ENCODE measurements around the gene PSORS1C1.
"Not testable (repeated sequence)": the region's sequence is repeated elsewhere in the genome, so short reads cannot be mapped to it uniquely, and the experiment has no call there.

PSORS1C1 gene

GRCh38 chr6:31114541-31114878 is at the start of gene PSORS1C1:
PSORS1C1 (plus strand) TSS chr6:31114800; CDS start chr6:31129633, 14,833 bp downstream.
- DNase-seq (ENCODE audit: low spot score) = peak; percentile 97

GRCh38 chr6:31065556-31065955 is 49.0 kb upstream of the PSORS1C1 start:
- DNase-seq (ENCODE audit: low spot score) = peak; percentile 12

- DNase-seq (ENCODE audit: low spot score) = not testable (repeated sequence)
Observed at GRCh38 chr6:31067028-31067427, 47.6 kb upstream of the PSORS1C1 start.

- DNase-seq (ENCODE audit: low spot score) = not testable (repeated sequence)
Observed at GRCh38 chr6:31067891-31068668, 46.5 kb upstream of the PSORS1C1 start.

GRCh38 chr6:31068669-31069340 is 45.8 kb upstream of the PSORS1C1 start:
- DNase-seq (ENCODE audit: low spot score) = peak; percentile 83

- DNase-seq (ENCODE audit: low spot score) = peak; percentile 76
Observed at GRCh38 chr6:31070711-31071197, 43.8 kb upstream of the PSORS1C1 start.

- DNase-seq (ENCODE audit: low spot score) = no peak
Observed at GRCh38 chr6:31074401-31074800, 40.2 kb upstream of the PSORS1C1 start.

GRCh38 chr6:31075528-31075927 is 39.1 kb upstream of the PSORS1C1 start:
- DNase-seq (ENCODE audit: low spot score) = peak; percentile 46

- DNase-seq (ENCODE audit: low spot score) = no peak
Observed at GRCh38 chr6:31076611-31077010, 38.0 kb upstream of the PSORS1C1 start.

GRCh38 chr6:31079656-31080261 is 34.8 kb upstream of the PSORS1C1 start:
- DNase-seq (ENCODE audit: low spot score) = peak; percentile 69

- no peak for DNase-seq (ENCODE audit: low spot score)
Observed at GRCh38 chr6:31081872-31082271, 32.7 kb upstream of the PSORS1C1 start.

- peak; percentile 36 for DNase-seq (ENCODE audit: low spot score)
Observed at GRCh38 chr6:31083742-31084354, 30.8 kb upstream of the PSORS1C1 start.

- peak; percentile 46 for DNase-seq (ENCODE audit: low spot score)
Observed at GRCh38 chr6:31086788-31087440, 27.7 kb upstream of the PSORS1C1 start.

- DNase-seq (ENCODE audit: low spot score) = peak; percentile 94
Observed at GRCh38 chr6:31087494-31088089, 27.0 kb upstream of the PSORS1C1 start.

- no peak for DNase-seq (ENCODE audit: low spot score)
Observed at GRCh38 chr6:31090275-31090972, 24.2 kb upstream of the PSORS1C1 start.

- DNase-seq (ENCODE audit: low spot score) = no peak
Observed at GRCh38 chr6:31090973-31091364, 23.6 kb upstream of the PSORS1C1 start.

GRCh38 chr6:31091680-31092079 is 22.9 kb upstream of the PSORS1C1 start:
- no peak for DNase-seq (ENCODE audit: low spot score)

- DNase-seq (ENCODE audit: low spot score) = no peak
Observed at GRCh38 chr6:31092238-31092637, 22.4 kb upstream of the PSORS1C1 start.

GRCh38 chr6:31092769-31093505 is 21.7 kb upstream of the PSORS1C1 start:
- no peak for DNase-seq (ENCODE audit: low spot score)

GRCh38 chr6:31094389-31094881 is 20.2 kb upstream of the PSORS1C1 start:
- no peak for DNase-seq (ENCODE audit: low spot score)

Data from AG08395 (cell line).